ENCODE results near the gene RPS21. TPM values are rescaled to one million over a fixed set of nuclear protein-coding genes. Genes with fewer than 3 reads are reported as not detected.
A peak's percentile ranks its signal among the peaks of the same experiment; 100 is the strongest.

RPS21 gene
- total RNA-seq (1,000 to 10,000 TPM in 3 of 5 donors, 100 to 1,000 TPM in 2; 239 to 2,998 (median 1,528) TPM), polyA plus RNA-seq (1,000 to 10,000 TPM; 4,606 to 7,615 (median 4,647) TPM)
- long read RNA-seq, donor 1, transcript RPS21-201 (6 exons, 344 nt): major isoform, 183 of 351 reads
- long read RNA-seq, donor 1, partial matches to known transcripts: 137 of 351 reads
- long read RNA-seq, donor 1, other reads (novel, unspliced or antisense): 25 of 351 reads
- long read RNA-seq, donor 2, transcript RPS21-201 (6 exons, 344 nt): major isoform, 153 of 257 reads
- long read RNA-seq, donor 2, transcript RPS21-205 (5 exons, 429 nt): minor isoform, 7 of 257 reads
- long read RNA-seq, donor 2, partial matches to known transcripts: 97 of 257 reads
- long read RNA-seq, donor 2, other reads (novel, unspliced or antisense): 0 of 257 reads
- long read RNA-seq, donor 3, transcript RPS21-204 (4 exons, 418 nt): minor isoform, 5 of 542 reads
- long read RNA-seq, donor 3, transcript RPS21-205 (5 exons, 429 nt): minor isoform, 15 of 542 reads
- long read RNA-seq, donor 3, transcript RPS21-201 (6 exons, 344 nt): major isoform, 367 of 542 reads
- long read RNA-seq, donor 3, partial matches to known transcripts: 127 of 542 reads
- long read RNA-seq, donor 3, other reads (novel, unspliced or antisense): 28 of 542 reads
- long read RNA-seq, donor 4, transcript RPS21-201 (6 exons, 344 nt): major isoform, 44 of 67 reads
- long read RNA-seq, donor 4, partial matches to known transcripts: 22 of 67 reads
- long read RNA-seq, donor 4, other reads (novel, unspliced or antisense): 0 of 67 reads
- long read RNA-seq, donor 5, transcript RPS21-201 (6 exons, 344 nt): major isoform, 528 of 705 reads
- long read RNA-seq, donor 5, transcript RPS21-205 (5 exons, 429 nt): minor isoform, 11 of 705 reads
- long read RNA-seq, donor 5, partial matches to known transcripts: 136 of 705 reads
- long read RNA-seq, donor 5, other reads (novel, unspliced or antisense): 29 of 705 reads
- long read RNA-seq, donor 6, transcript RPS21-205 (5 exons, 429 nt): minor isoform, 19 of 1,032 reads
- long read RNA-seq, donor 6, transcript RPS21-204 (4 exons, 418 nt): minor isoform, 8 of 1,032 reads
- long read RNA-seq, donor 6, transcript RPS21-201 (6 exons, 344 nt): major isoform, 641 of 1,032 reads
- long read RNA-seq, donor 6, partial matches to known transcripts: 304 of 1,032 reads
- long read RNA-seq, donor 6, other reads (novel, unspliced or antisense): 59 of 1,032 reads
- long read RNA-seq, donor 7, transcript RPS21-205 (5 exons, 429 nt): minor isoform, 21 of 958 reads
- long read RNA-seq, donor 7, transcript RPS21-201 (6 exons, 344 nt): major isoform, 627 of 958 reads
- long read RNA-seq, donor 7, transcript RPS21-204 (4 exons, 418 nt): minor isoform, 5 of 958 reads
- long read RNA-seq, donor 7, partial matches to known transcripts: 251 of 958 reads
- long read RNA-seq, donor 7, other reads (novel, unspliced or antisense): 53 of 958 reads
- long read RNA-seq, donor 8, transcript RPS21-201 (6 exons, 344 nt): major isoform, 636 of 898 reads
- long read RNA-seq, donor 8, transcript RPS21-205 (5 exons, 429 nt): minor isoform, 21 of 898 reads
- long read RNA-seq, donor 8, partial matches to known transcripts: 164 of 898 reads
- long read RNA-seq, donor 8, other reads (novel, unspliced or antisense): 73 of 898 reads
- long read RNA-seq, donor 9, transcript RPS21-201 (6 exons, 344 nt): major isoform, 531 of 1,017 reads
- long read RNA-seq, donor 9, transcript RPS21-205 (5 exons, 429 nt): minor isoform, 11 of 1,017 reads
- long read RNA-seq, donor 9, transcript RPS21-204 (4 exons, 418 nt): minor isoform, 8 of 1,017 reads
- long read RNA-seq, donor 9, partial matches to known transcripts: 441 of 1,017 reads
- long read RNA-seq, donor 9, other reads (novel, unspliced or antisense): 24 of 1,017 reads
- long read RNA-seq, donor 10, transcript RPS21-205 (5 exons, 429 nt): minor isoform, 14 of 287 reads
- long read RNA-seq, donor 10, transcript RPS21-201 (6 exons, 344 nt): major isoform, 217 of 287 reads
- long read RNA-seq, donor 10, partial matches to known transcripts: 42 of 287 reads
- long read RNA-seq, donor 10, other reads (novel, unspliced or antisense): 12 of 287 reads

- H3K9me3 ChIP-seq: no peaks in the 10 kb centered on the region
- H3K4me3 ChIP-seq: peak within 1 kb of the TSS; percentile 98 to 99 (median 99)
- no peaks in the 10 kb centered on the region for H3K27me3 ChIP-seq
- 0 to 1% (median 0%) methylated on average over 12 to 83 of the region's 83 CpGs for WGBS, 5 donors
- H3K36me3 ChIP-seq: peaks cover 14 to 41% (median 37%) of the 10 kb centered on the region in 4 donors
- peaks cover 25 to 53% (median 39%) of the 10 kb centered on the region in 4 donors for H3K4me1 ChIP-seq
- peak; percentile 94 to 98 for DNase-seq
- intact Hi-C loops (cut with DNase I; ENCODE audit: low total_unique reads): no loop called here
- TF ChIP-seq CTCF (IDR thresholded peaks at IDR 0.05) (peak in 2 of 7 experiments; percentile 9 to 20), POLR2AphosphoS5 (IDR thresholded peaks at IDR 0.05) (peak; percentile 89 to 98 (median 93)), POLR2A (IDR thresholded peaks at IDR 0.05) (peak in 2 of 4 donors; percentile 40 to 53), EP300 (IDR thresholded peaks at IDR 0.05) (no peak)
- peak within 1 kb of the TSS; percentile 98 to 99 (median 98) for H3K27ac ChIP-seq
Observed at GRCh38 chr20:62386383-62387218, at the start of gene RPS21. TSS of gene RPS21 (plus strand) at chr20:62387103. CDS start at chr20:62387339, 236 bp downstream.

GRCh38 chr20:62337558-62338293 is 49.2 kb upstream of the RPS21 start:
- no peak for TF ChIP-seq CTCF (IDR thresholded peaks at IDR 0.05)
- no peak for TF ChIP-seq EP300 (IDR thresholded peaks at IDR 0.05)
- no peak for TF ChIP-seq POLR2AphosphoS5 (IDR thresholded peaks at IDR 0.05)
- no peak for TF ChIP-seq POLR2A (IDR thresholded peaks at IDR 0.05)
- Histone ChIP-seq H3K27ac (no peak overlapping the region), H3K9me3 (no peaks in the 10 kb centered on the region), H3K27me3 (no peaks in the 10 kb centered on the region), H3K4me3 (no peak overlapping the region), H3K36me3 (peaks cover 49 to 92% (median 84%) of the 10 kb centered on the region in 4 donors), H3K4me1 (no peaks in the 10 kb centered on the region)
- WGBS, 5 donors: 87 to 90% (median 88%) methylated on average over 19 to 34 of the region's 34 CpGs
- intact Hi-C loops (cut with DNase I; ENCODE audit: low total_unique reads): no loop called here
- DNase-seq: no peak

- Histone ChIP-seq H3K4me1 (no peaks in the 10 kb centered on the region), H3K9me3 (no peaks in the 10 kb centered on the region), H3K27me3 (no peaks in the 10 kb centered on the region), H3K36me3 (peaks cover 43 to 86% (median 81%) of the 10 kb centered on the region in 4 donors), H3K4me3 (no peak overlapping the region), H3K27ac (no peak overlapping the region)
- no peak for DNase-seq
- intact Hi-C loops (cut with DNase I; ENCODE audit: low total_unique reads): no loop called here
- no peak for TF ChIP-seq POLR2A (IDR thresholded peaks at IDR 0.05)
- no peak for TF ChIP-seq POLR2AphosphoS5 (IDR thresholded peaks at IDR 0.05)
- TF ChIP-seq EP300 (IDR thresholded peaks at IDR 0.05): no peak
- TF ChIP-seq CTCF (IDR thresholded peaks at IDR 0.05): no peak
- 93 to 100% (median 95%) methylated on average over 4 to 16 of the region's 16 CpGs for WGBS, 5 donors
Observed at GRCh38 chr20:62338294-62338620, 48.6 kb upstream of the RPS21 start.
